AG04450 (cell line): Measurements from ENCODE around the gene F2RL3. TPM values are rescaled to one million over a fixed set of nuclear protein-coding genes. Genes with fewer than 3 reads are reported as not detected.
A peak's percentile ranks its signal among the peaks of the same experiment; 100 is the strongest.

Experiments
- CTCF ChIA-PET: fragments of 300-600, 350-600 bp; formaldehyde crosslinking; extraction: SDS; loops from one replicate; lab custom pipeline; 2022; ENCODE audit warnings: antibody characterized with exemption, inconsistent platforms; lab: Charles Lee
- POLR2A ChIA-PET: fragments of 350-600 bp; formaldehyde crosslinking; extraction: SDS; loops from one replicate; lab custom pipeline; 2021; ENCODE audit warnings: antibody characterized with exemption, inconsistent platforms; lab: Yijun Ruan, JAX
- DNase-seq: peaks from one replicate; pipeline ENCODE4 v3.0.0-alpha.2; 2011; ENCODE audit warnings: low read depth, low spot score
- H3K27ac ChIP-seq: one replicate; pipeline ENCODE4 v1.5.1; 2012; ENCODE audit warnings: low read depth, low read length, control low read depth
- H3K27me3 ChIP-seq: one replicate; pipeline ENCODE4 v1.6.0; 2012; ENCODE audit warnings: low read length; ENCODE audit not compliant: control insufficient read depth, insufficient read depth
- H3K4me3 ChIP-seq: 2 replicates; pipeline ENCODE4 v1.5.1; 2011; ENCODE audit warnings: mild to moderate bottlenecking, low read depth, low read length, control low read depth
- H3K9me3 ChIP-seq: 2 replicates; pipeline ENCODE4 v1.5.1; 2012; ENCODE audit warnings: low read length; ENCODE audit not compliant: control insufficient read depth, insufficient read depth
- CTCF ChIP-seq: IDR thresholded peaks from 2 replicates; pipeline ENCODE4 v1.5.1; 2011; ENCODE audit warnings: low read depth, low read length, control low read depth, inconsistent platforms
- polyA plus RNA-seq: library from polyadenylated mRNA; depleted of rRNA; stranded (reverse); fragments of >200 nt; gene quantifications from 2 replicates; pipeline ENCODE4 v1.2.3, GENCODE V29; 2011

F2RL3 gene
- polyA plus RNA-seq, 1 experiment, result not detected

- no peak for TF ChIP-seq CTCF
- Histone ChIP-seq H3K4me3 (no peak overlapping the region), H3K9me3 (peaks cover 45% of the 10 kb centered on the region), H3K27ac (no peak overlapping the region), H3K27me3 (peaks cover 4% of the 10 kb centered on the region)
- ChIA-PET CTCF (interaction anchor here (0.7 kb wide), 1 partner anchor 141 kb away, joined by 3 read pairs; no protein-coding TSS in a partner anchor), POLR2A (no interaction called here)
- DNase-seq, result no peak
Measured at GRCh38 chr19:16911046-16911445, 22.2 kb downstream of the F2RL3 start.

- POLR2A ChIA-PET, result no interaction called here
Measured at GRCh38 chr19:16912780-16913179, 24.0 kb downstream of the F2RL3 start.

GRCh38 chr19:16914421-16914820 lies 25.6 kb downstream of the F2RL3 start:
- Histone ChIP-seq H3K9me3 (peaks cover 52% of the 10 kb centered on the region), H3K4me3 (no peak overlapping the region), H3K27me3 (peaks cover 4% of the 10 kb centered on the region), H3K27ac (no peak overlapping the region)
- DNase-seq, result no peak
- CTCF ChIA-PET, result no interaction called here
- TF ChIP-seq CTCF, result no peak
- POLR2A ChIA-PET, result no interaction called here

More at GRCh38 chr19:16912780-16913179, 24.0 kb downstream of the F2RL3 start:
- Histone ChIP-seq H3K27me3 (peaks cover 4% of the 10 kb centered on the region), H3K27ac (no peak overlapping the region), H3K9me3 (peaks cover 45% of the 10 kb centered on the region), H3K4me3 (no peak overlapping the region)
- CTCF ChIA-PET, result no interaction called here
- no peak for DNase-seq
- TF ChIP-seq CTCF, result no peak

GRCh38 chr19:16915135-16915534 lies 26.3 kb downstream of the F2RL3 start:
- Histone ChIP-seq H3K9me3 (peaks cover 58% of the 10 kb centered on the region), H3K27ac (peak overlapping the region; percentile 31), H3K4me3 (no peak overlapping the region), H3K27me3 (peaks cover 4% of the 10 kb centered on the region)
- no peak for TF ChIP-seq CTCF
- POLR2A ChIA-PET, result no interaction called here
- CTCF ChIA-PET, result no interaction called here
- DNase-seq, result no peak

- no peak for TF ChIP-seq CTCF
- ChIA-PET CTCF (no interaction called here), POLR2A (no interaction called here)
- peaks cover 4% of the 10 kb centered on the region for H3K27me3 ChIP-seq
- no peak for DNase-seq
- no peak overlapping the region for H3K27ac ChIP-seq
- H3K4me3 ChIP-seq, result no peak overlapping the region
- H3K9me3 ChIP-seq, result peaks cover 56% of the 10 kb centered on the region
Measured at GRCh38 chr19:16915734-16916133, 26.9 kb downstream of the F2RL3 start.
